Thyroid gland (tissue), 4 donors: ENCODE results near the gene ANKRD40CL. TPM values are rescaled to one million over a fixed set of nuclear protein-coding genes. Genes with fewer than 3 reads are reported as not detected.

Experiments used
- DNase-seq, 2 donors: peaks; one replicate each; pipeline ENCODE4 v3.0.0-alpha.2; 2019
- H3K27ac ChIP-seq, 3 donors: fragments of 200-600 bp; sonication (generic); 1 replicate in 2 of 3; 2 replicates in 1 of 3; pipeline ENCODE4 v1.5.1; 2016 to 2019; ENCODE audit warnings: mild to moderate bottlenecking in 1 of 3, moderate library complexity in 1 of 3
- H3K27me3 ChIP-seq: fragments of 200-600 bp; sonication (generic); one replicate; pipeline ENCODE4 v1.5.1; 2019
- H3K36me3 ChIP-seq, 2 donors: fragments of 200-600 bp; sonication (generic); one replicate each; pipeline ENCODE4 v1.5.1; 2016 to 2019
- H3K4me1 ChIP-seq, 2 donors: fragments of 200-600 bp; sonication (generic); one replicate each; pipeline ENCODE4 v1.5.1; 2017 to 2019
- H3K4me3 ChIP-seq, 3 donors: fragments of 200-600 bp; sonication (generic); replicated peaks in 1 of 3; 1 replicate in 2 of 3; 2 replicates in 1 of 3; pipeline ENCODE4 v1.5.1; 2016; ENCODE audit warnings: mild to moderate bottlenecking in 1 of 3
- H3K9me3 ChIP-seq: fragments of 200-600 bp; sonication (generic); one replicate; pipeline ENCODE4 v1.5.1; 2017
- CTCF ChIP-seq, 6 experiments: fragments of 200-600 bp in 3 of 6; fragments of 450-650 bp in 3 of 6; sonication (generic) in 3 of 6; IDR thresholded peaks; one replicate each; pipeline ENCODE4 v1.5.1; 2016 to 2019; ENCODE audit warnings: antibody characterized with exemption in 6 of 6, mild to moderate bottlenecking in 2 of 6, inconsistent platforms in 1 of 6, moderate library complexity in 1 of 6
- POLR2A ChIP-seq, 2 donors: fragments of 450-650 bp; IDR thresholded peaks; one replicate each; pipeline ENCODE4 v1.6.1; 2017; ENCODE audit warnings: antibody characterized with exemption in 2 of 2, mild to moderate bottlenecking in 2 of 2, moderate library complexity in 1 of 2
- WGBS, 2 donors: methylation state at CpG; one replicate each; pipeline ENCODE4 v1.1.5; 2017; 5-methylcytosine and 5-hydroxymethylcytosine counted together
- intact Hi-C: fragments of 100-400 bp; cut with DNase I; formaldehyde crosslinking; loops from one replicate; pipeline ENCODE4 v1.15.1; 2023
- total RNA-seq, 4 donors: library from RNA; depleted of rRNA; stranded (reverse); fragments of >200 nt; gene quantifications; one replicate each; pipeline ENCODE4 v1.2.3, GENCODE V29; 2016

The ANKRD40CL gene
- total RNA-seq, 4 donors from 2014 or later, result not detected

GRCh38 chr17:50803676-50804075 lies 36.4 kb upstream of the ANKRD40CL start:
- Histone ChIP-seq H3K9me3 (no peaks in the 10 kb centered on the region), H3K4me1 (peaks cover 0 to 8% of the 10 kb centered on the region in 2 donors), H3K4me3 (no peak overlapping the region), H3K36me3 (no peaks in the 10 kb centered on the region), H3K27ac (no peak overlapping the region), H3K27me3 (no peaks in the 10 kb centered on the region)
- intact Hi-C loops, result no loop called here
- no peak for TF ChIP-seq CTCF (IDR thresholded peaks at IDR 0.05)
- no peak for TF ChIP-seq POLR2A (IDR thresholded peaks at IDR 0.05)
- no peak for DNase-seq
- 79 to 87% methylated on average over 6 of the region's 6 CpGs for whole genome bisulfite sequencing, 2 donors

DNA sequence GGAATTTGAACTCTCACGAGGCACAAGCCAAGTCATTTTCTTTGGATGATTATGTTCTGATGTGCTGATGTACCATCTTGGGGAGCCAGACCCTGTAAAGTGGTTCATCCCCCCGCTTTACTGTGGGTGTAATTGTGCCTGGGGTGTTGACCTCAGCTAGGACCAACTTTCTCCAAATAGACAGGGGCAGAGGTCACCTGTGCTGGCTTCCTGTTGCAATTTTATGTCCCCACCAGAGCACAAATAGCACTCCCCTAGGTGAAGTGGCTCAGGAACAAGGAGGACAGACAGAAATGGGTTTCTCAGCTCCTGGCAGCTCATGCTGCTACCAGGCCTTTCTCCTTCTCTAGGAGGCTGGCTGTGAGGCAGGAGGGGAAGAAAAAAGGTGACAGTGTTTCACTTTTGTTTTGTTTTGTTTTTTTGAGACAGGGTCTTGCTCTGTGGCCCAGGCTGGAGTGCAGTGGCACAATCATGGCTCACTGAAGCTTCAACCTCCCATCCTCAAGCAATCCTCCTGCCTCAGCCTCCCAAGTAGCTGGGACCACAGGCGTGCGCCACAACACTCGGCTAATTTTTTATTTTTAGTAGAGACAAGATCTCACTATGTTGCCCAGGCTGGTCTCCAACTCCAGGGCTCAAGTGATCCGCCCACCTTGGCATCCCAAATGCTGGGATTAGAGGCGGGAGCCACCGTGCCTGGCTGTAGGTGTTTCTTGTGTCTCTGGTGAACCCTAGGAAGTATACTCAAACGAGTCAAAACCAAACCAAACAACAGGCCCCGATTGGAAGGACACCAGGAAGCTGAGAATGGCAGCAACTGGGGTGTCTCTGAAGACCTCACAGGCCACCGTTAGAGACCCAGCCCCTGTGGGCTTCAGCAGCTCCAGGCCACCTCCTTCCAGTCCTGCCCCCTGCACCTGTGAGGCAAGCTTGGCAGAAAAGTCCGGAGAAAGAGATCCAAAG lies 35.6 kb upstream of the ANKRD40CL start:
- Histone ChIP-seq H3K4me3 (no peak overlapping the region), H3K27me3 (no peaks in the 10 kb centered on the region), H3K27ac (no peak overlapping the region), H3K36me3 (no peaks in the 10 kb centered on the region), H3K9me3 (no peaks in the 10 kb centered on the region), H3K4me1 (peaks cover 0 to 8% of the 10 kb centered on the region in 2 donors)
- TF ChIP-seq POLR2A (IDR thresholded peaks at IDR 0.05), result no peak
- no peak for TF ChIP-seq CTCF (IDR thresholded peaks at IDR 0.05)
- intact Hi-C loops, result no loop called here
- no peak for DNase-seq
- 88% methylated on average over 12 of the region's 12 CpGs for WGBS, 2 donors

DNA sequence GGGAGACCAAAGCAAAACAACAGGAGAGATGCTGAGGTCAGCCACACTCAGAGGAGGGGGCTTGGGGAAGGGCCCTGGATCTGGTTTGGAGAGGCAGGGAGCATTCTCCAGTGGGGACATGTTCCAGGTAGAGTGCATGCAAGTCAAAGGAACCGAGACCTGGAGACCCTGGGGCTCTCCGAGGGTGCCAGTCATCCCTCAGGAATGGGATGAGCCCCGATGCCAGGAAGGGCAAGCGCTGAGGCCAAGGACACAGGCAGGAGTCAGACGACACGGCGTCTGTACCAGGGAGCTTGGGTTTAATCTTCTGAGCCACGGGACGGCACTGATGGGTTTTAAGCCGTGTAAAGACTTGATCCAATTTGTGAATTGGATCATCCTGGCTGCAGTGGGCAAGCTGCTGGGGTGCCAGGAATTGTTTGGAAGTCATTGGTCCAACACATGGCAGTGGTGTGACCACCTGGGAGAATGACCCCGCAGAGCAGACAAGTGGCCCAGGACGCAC lies 32.9 kb upstream of the ANKRD40CL start:
- peaks cover 0 to 5% of the 10 kb centered on the region in 2 donors for H3K4me1 ChIP-seq
- intact Hi-C loops, result no loop called here

GRCh38 chr17:50799582-50799981 lies 32.3 kb upstream of the ANKRD40CL start:
- WGBS, 2 donors, result 91% methylated on average over 8 to 9 of the region's 9 CpGs
- H3K27ac ChIP-seq, result no peak overlapping the region
- H3K4me1 ChIP-seq, result peaks cover 0 to 5% of the 10 kb centered on the region in 2 donors
- no peaks in the 10 kb centered on the region for H3K9me3 ChIP-seq
- H3K27me3 ChIP-seq, result no peaks in the 10 kb centered on the region
- intact Hi-C loops, result no loop called here
- TF ChIP-seq POLR2A (IDR thresholded peaks at IDR 0.05) (no peak), CTCF (IDR thresholded peaks at IDR 0.05) (no peak)
- no peak for DNase-seq
- H3K36me3 ChIP-seq, result no peaks in the 10 kb centered on the region
- H3K4me3 ChIP-seq, result no peak overlapping the region

More for the DNA sequence above, 32.9 kb upstream of the ANKRD40CL start:
- WGBS, 2 donors, result 89 to 94% methylated on average over 7 to 12 of the region's 12 CpGs
- TF ChIP-seq POLR2A (IDR thresholded peaks at IDR 0.05) (no peak), CTCF (IDR thresholded peaks at IDR 0.05) (no peak)
- Histone ChIP-seq H3K9me3 (no peaks in the 10 kb centered on the region), H3K27me3 (no peaks in the 10 kb centered on the region), H3K4me3 (no peak overlapping the region), H3K36me3 (no peaks in the 10 kb centered on the region), H3K27ac (no peak overlapping the region)
- DNase-seq, result no peak
